Sigmoid colon (tissue), 7 donors: Measurements from ENCODE around the gene RFPL1. TPM values are rescaled to one million over a fixed set of nuclear protein-coding genes. Genes with fewer than 3 reads are reported as not detected.

Experiments used
- DNase-seq: peaks from one replicate; pipeline ENCODE4 v3.0.0-alpha.2; 2019
- H3K27ac ChIP-seq, 4 donors: fragments of 200-600 bp; sonication (generic); one replicate each; pipeline ENCODE4 v1.5.1; 2016 to 2019; ENCODE audit warnings: mild to moderate bottlenecking in 1 of 4
- H3K27me3 ChIP-seq, 3 donors: fragments of 200-600 bp; sonication (generic); one replicate each; pipeline ENCODE4 v1.5.1; 2019; ENCODE audit warnings: mild to moderate bottlenecking in 1 of 3
- H3K36me3 ChIP-seq, 4 donors: fragments of 200-600 bp; sonication (generic); one replicate each; pipeline ENCODE4 v1.5.1; 2016 to 2019
- H3K4me1 ChIP-seq, 4 donors: fragments of 200-600 bp; sonication (generic); one replicate each; pipeline ENCODE4 v1.5.1; 2017 to 2019
- H3K4me3 ChIP-seq, 4 donors: fragments of 200-600 bp; sonication (generic); one replicate each; pipeline ENCODE4 v1.5.1; 2017 to 2019; ENCODE audit warnings: mild to moderate bottlenecking in 2 of 4, moderate library complexity in 1 of 4
- H3K9me3 ChIP-seq, 4 donors: fragments of 200-600 bp in 3 of 4; sonication (generic) in 3 of 4; one replicate each; pipeline versions ENCODE4 v1.5.1 to v1.6.1; 2013 to 2019
- CTCF ChIP-seq, 4 experiments: fragments of 450-650 bp in 3 of 4; fragments of 200-600 bp in 1 of 4; IDR thresholded peaks; one replicate each; pipeline ENCODE4 v1.5.1; 2016 to 2019; ENCODE audit warnings: antibody characterized with exemption in 4 of 4, mild to moderate bottlenecking in 3 of 4, moderate library complexity in 2 of 4
- EP300 ChIP-seq, 4 donors: sonication (generic); formaldehyde crosslinking; IDR thresholded peaks; one replicate each; pipeline ENCODE4 v1.6.1; 2017; ENCODE audit warnings: antibody characterized with exemption in 4 of 4
- POLR2A ChIP-seq, 2 donors: fragments of 450-650 bp; IDR thresholded peaks; one replicate each; pipeline ENCODE4 v1.6.1; 2016; ENCODE audit warnings: antibody characterized with exemption in 2 of 2, mild to moderate bottlenecking in 2 of 2, moderate library complexity in 2 of 2
- POLR2AphosphoS5 ChIP-seq, 4 donors: sonication (generic); formaldehyde crosslinking; IDR thresholded peaks; one replicate each; pipeline ENCODE4 v1.6.1; 2017; ENCODE audit warnings: antibody characterized with exemption in 4 of 4
- WGBS, 2 donors: extraction: QIAGEN DNeasy Blood & Tissue Kit; methylation state at CpG; one replicate each; pipeline ENCODE4 v1.1.7; 2013; 5-methylcytosine and 5-hydroxymethylcytosine counted together
- intact Hi-C: fragments of 100-400 bp; cut with DNase I; formaldehyde crosslinking; loops from one replicate; pipeline ENCODE4 v1.15.1; 2023
- polyA plus RNA-seq, 3 donors: library from polyadenylated mRNA; stranded (reverse); fragments of 200-250 nt; gene quantifications; one replicate each; pipeline ENCODE4 v1.2.3, GENCODE V29; 2013
- total RNA-seq, 4 donors: library from RNA; depleted of rRNA; stranded (reverse); fragments of >200 nt; gene quantifications; one replicate each; pipeline ENCODE4 v1.1.0, GENCODE V29; 2016
- donor health status: healthy with polysubstance abuse.
- donor health status: Bipolar disorder and iron deficiency.
- donor health status: healthy.

The RFPL1 gene
- total and polyA plus RNA-seq, 7 donors: not detected

GRCh38 chr22:29477723-29478318, 39.4 kb downstream of the RFPL1 start:
- no peak overlapping the region for H3K27ac ChIP-seq
- peaks cover 31 to 55% (median 55%) of the 10 kb centered on the region in 3 donors for H3K27me3 ChIP-seq

GRCh38 chr22:29478326-29479276, 40.2 kb downstream of the RFPL1 start:
- TF ChIP-seq POLR2A (IDR thresholded peaks at IDR 0.05) (no peak), EP300 (IDR thresholded peaks at IDR 0.05) (no peak), CTCF (IDR thresholded peaks at IDR 0.05) (no peak), POLR2AphosphoS5 (IDR thresholded peaks at IDR 0.05) (no peak)
- intact Hi-C loops: no loop called here
- Histone ChIP-seq H3K9me3 (no peaks in the 10 kb centered on the region), H3K4me3 (no peak overlapping the region), H3K36me3 (no peaks in the 10 kb centered on the region), H3K27me3 (peaks cover 31 to 61% (median 57%) of the 10 kb centered on the region in 3 donors), H3K4me1 (peaks cover 0 to 30% (median 26%) of the 10 kb centered on the region in 4 donors), H3K27ac (no peak overlapping the region)
- no peak for DNase-seq
- 14 to 15% methylated on average over 21 of the region's 21 CpGs for WGBS, 2 donors

More at GRCh38 chr22:29477723-29478318, 39.4 kb downstream of the RFPL1 start:
- no peak for DNase-seq
- TF ChIP-seq EP300 (IDR thresholded peaks at IDR 0.05) (no peak), POLR2AphosphoS5 (IDR thresholded peaks at IDR 0.05) (no peak), POLR2A (IDR thresholded peaks at IDR 0.05) (no peak), CTCF (IDR thresholded peaks at IDR 0.05) (no peak)
- peaks cover 0 to 30% (median 26%) of the 10 kb centered on the region in 4 donors for H3K4me1 ChIP-seq
- intact Hi-C loops: no loop called here
- no peak overlapping the region for H3K4me3 ChIP-seq
- 23 to 38% methylated on average over 4 of the region's 4 CpGs for WGBS, 2 donors
- H3K9me3 ChIP-seq: no peaks in the 10 kb centered on the region
- H3K36me3 ChIP-seq: no peaks in the 10 kb centered on the region

GRCh38 chr22:29479417-29480261, 41.3 kb downstream of the RFPL1 start, which contains the start of gene NEFH:
Gene NEFH, plus strand, starts transcription at chr22:29480218. Its CDS starts 45 bp downstream, at chr22:29480263.
- DNase-seq: no peak
- no peak within 1 kb of the TSS for H3K27ac ChIP-seq
- TF ChIP-seq CTCF (IDR thresholded peaks at IDR 0.05): no peak
- TF ChIP-seq POLR2AphosphoS5 (IDR thresholded peaks at IDR 0.05): no peak
- TF ChIP-seq EP300 (IDR thresholded peaks at IDR 0.05): no peak
- no peak for TF ChIP-seq POLR2A (IDR thresholded peaks at IDR 0.05)
- H3K27me3 ChIP-seq: peaks cover 31 to 61% (median 57%) of the 10 kb centered on the region in 3 donors
- H3K36me3 ChIP-seq: no peaks in the 10 kb centered on the region
- H3K4me3 ChIP-seq: peak within 1 kb of the TSS in 2 of 4 donors; percentile 32 to 37
- WGBS, 2 donors: 8 to 11% methylated on average over 48 of the region's 48 CpGs
- H3K4me1 ChIP-seq: peaks cover 0 to 30% (median 26%) of the 10 kb centered on the region in 4 donors
- H3K9me3 ChIP-seq: no peaks in the 10 kb centered on the region
- intact Hi-C loops: no loop called here

- H3K9me3 ChIP-seq: no peaks in the 10 kb centered on the region
- peak overlapping the region in 2 of 4 donors; percentile 32 to 37 for H3K4me3 ChIP-seq
- H3K27me3 ChIP-seq: peaks cover 31 to 61% (median 57%) of the 10 kb centered on the region in 3 donors
- no peaks in the 10 kb centered on the region for H3K36me3 ChIP-seq
- WGBS, 2 donors: 6 to 11% methylated on average over 39 of the region's 39 CpGs
- H3K27ac ChIP-seq: no peak overlapping the region
- no peak for DNase-seq
- no peak for TF ChIP-seq POLR2A (IDR thresholded peaks at IDR 0.05)
- no peak for TF ChIP-seq POLR2AphosphoS5 (IDR thresholded peaks at IDR 0.05)
- TF ChIP-seq CTCF (IDR thresholded peaks at IDR 0.05): no peak
- no peak for TF ChIP-seq EP300 (IDR thresholded peaks at IDR 0.05)
- H3K4me1 ChIP-seq: peaks cover 0 to 30% (median 26%) of the 10 kb centered on the region in 4 donors
- intact Hi-C loops: no loop called here
Observed at GRCh38 chr22:29480262-29480511, 41.8 kb downstream of the RFPL1 start.
